ENCODE results near the gene CCRL2. TPM values are rescaled to one million over a fixed set of nuclear protein-coding genes. Genes with fewer than 3 reads are reported as not detected.
A peak's percentile ranks its signal among the peaks of the same experiment; 100 is the strongest.
"Not testable (repeated sequence)": the region's sequence is repeated elsewhere in the genome, so short reads cannot be mapped to it uniquely, and the experiment has no call there.

The CCRL2 gene
- polyA plus RNA-seq, 3 donors = 1.1 to 1.5 (median 1.3) TPM

DNA sequence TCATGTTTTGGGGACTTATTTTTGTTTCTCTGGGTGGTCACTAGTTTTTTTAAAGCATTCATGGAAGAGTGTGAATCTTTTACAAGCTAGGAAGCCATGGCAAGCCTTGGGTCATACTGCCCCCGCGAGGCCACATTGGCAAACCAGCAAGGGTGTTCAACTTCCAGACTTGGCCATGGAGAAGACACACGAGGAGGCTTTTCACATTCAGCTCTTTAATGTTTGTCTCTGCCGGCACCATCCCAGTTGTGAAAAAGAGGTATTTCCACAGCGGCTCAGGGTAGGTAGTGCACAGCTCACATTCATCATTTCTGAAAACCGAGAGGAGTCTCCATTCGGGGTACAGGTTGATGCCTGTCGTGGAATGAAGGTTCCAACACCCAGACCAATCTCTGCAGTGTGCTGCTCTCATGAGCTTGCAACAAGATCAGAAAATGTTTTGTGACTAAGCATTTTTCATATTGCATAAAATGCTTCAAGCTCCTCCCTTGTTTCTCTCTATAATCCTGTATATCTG lies 28.6 kb upstream of the CCRL2 start:
- DNase-seq (ENCODE audit: low read depth in 3 of 3, low spot score in 2 of 3) = peak; percentile 12 to 32 (median 19)

DNA sequence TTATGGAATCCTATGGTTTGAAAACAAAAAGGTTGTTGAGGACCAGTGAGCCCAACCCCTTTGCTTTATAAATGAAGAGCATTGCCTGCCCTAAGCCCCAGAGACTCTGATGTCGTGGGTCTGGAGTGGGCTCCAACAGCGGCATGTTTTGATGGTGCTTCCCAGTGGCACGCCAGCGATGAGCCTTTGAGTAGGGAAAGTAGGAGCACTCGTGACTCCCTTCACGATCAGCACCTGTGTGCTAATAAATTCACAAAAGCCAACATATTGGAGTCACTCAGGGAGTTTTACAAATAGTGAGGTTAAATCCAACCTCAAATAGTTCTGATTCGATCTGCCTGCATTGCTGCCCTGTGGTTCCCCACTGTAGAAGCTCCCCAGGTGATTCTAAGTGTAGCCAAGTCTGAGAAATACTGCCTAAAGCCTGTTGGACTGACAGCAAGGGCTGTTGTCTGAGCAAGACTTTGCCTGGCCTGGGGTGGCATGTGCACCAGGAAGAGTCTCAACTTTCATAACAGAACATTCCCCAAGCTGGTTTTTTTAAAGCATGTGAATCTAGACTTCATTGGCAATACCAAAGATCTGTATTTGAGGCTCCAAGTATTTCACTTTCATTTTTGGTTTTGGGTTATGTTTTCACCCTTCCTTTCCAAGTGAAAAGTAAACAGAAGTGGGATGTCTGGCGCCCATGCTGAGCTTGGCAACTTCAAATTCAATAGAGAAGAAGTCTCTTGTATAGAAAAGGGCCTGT lies 26.4 kb upstream of the CCRL2 start:
- no peak for DNase-seq (ENCODE audit: low read depth in 3 of 3, low spot score in 2 of 3)

DNA sequence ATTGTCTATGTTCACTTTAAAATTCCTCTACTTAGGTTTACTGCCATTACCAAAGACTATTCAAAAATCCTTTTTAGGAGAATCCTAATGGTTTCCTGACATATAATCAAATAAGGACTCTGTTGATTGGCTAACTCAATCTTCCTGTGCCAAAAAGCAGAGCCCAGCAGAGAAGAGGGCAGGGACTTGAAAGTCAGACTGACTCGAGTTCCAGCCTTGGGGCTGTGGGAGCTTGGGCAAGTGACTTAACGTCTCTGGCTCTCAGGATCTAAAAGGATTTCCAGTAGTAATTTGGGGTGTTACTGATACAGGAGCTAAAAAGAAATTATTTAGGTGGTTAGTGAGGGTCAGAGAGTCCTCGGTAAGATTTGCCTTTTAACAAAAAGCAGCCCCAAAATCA lies 25.4 kb upstream of the CCRL2 start:
- DNase-seq (ENCODE audit: low read depth in 3 of 3, low spot score in 2 of 3) = no peak

- no peak for DNase-seq (ENCODE audit: low read depth in 3 of 3, low spot score in 2 of 3)
Measured at GRCh38 chr3:46383211-46383950, 23.7 kb upstream of the CCRL2 start.

GRCh38 chr3:46383951-46384330 lies 23.1 kb upstream of the CCRL2 start:
- DNase-seq (ENCODE audit: low read depth in 3 of 3, low spot score in 2 of 3) = no peak

GRCh38 chr3:46386205-46386604 lies 20.9 kb upstream of the CCRL2 start:
- no peak for DNase-seq (ENCODE audit: low read depth in 3 of 3, low spot score in 2 of 3)

- not testable (repeated sequence) for DNase-seq (ENCODE audit: low read depth in 3 of 3, low spot score in 2 of 3)
Measured at GRCh38 chr3:46388847-46389246, 18.2 kb upstream of the CCRL2 start.

- no peak for DNase-seq (ENCODE audit: low read depth in 3 of 3, low spot score in 2 of 3)
Measured at GRCh38 chr3:46389306-46389705, 17.8 kb upstream of the CCRL2 start.

DNA sequence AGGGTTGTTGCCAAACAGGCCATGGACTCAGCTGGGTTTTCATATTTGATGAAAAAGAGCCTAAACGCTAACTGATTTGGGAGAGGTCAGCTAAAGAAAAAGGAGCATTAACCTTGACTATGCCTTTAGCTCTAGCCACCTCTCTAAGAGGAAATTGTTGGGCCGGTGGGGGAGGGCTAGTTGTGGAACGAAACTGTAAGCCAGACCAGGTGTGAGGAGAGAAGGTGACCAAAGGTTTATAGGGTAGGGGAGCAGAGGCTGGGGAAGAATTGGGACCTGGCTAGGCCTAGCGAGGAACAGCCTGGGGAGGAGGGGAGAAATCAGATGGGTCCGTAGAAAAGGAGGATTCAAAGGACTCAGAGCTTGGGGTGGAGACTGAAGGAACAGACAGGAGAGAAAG lies 15.5 kb upstream of the CCRL2 start:
- DNase-seq (ENCODE audit: low read depth in 3 of 3, low spot score in 2 of 3) = not testable (repeated sequence)

DNA sequence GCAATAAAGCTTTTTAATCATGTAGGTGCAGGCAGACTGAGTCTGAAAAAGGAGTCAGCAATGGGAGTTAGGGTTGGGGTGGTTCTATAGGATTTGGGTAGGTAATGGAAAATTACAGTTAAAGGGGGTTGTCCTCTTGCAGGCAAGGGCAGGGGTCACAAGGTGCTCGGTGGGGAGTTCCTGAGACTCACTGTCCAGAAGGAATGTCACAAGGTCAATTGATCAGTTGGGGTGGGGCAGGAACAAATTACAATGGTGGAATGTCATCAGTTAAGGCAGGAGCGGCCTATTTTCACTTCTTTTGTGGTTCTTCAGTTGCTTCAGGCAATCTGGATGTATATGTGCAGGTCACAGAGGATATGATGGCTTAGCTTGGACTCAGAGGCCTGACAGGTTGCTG lies 14.0 kb upstream of the CCRL2 start:
- no peak for DNase-seq (ENCODE audit: low read depth in 3 of 3, low spot score in 2 of 3)

DNA sequence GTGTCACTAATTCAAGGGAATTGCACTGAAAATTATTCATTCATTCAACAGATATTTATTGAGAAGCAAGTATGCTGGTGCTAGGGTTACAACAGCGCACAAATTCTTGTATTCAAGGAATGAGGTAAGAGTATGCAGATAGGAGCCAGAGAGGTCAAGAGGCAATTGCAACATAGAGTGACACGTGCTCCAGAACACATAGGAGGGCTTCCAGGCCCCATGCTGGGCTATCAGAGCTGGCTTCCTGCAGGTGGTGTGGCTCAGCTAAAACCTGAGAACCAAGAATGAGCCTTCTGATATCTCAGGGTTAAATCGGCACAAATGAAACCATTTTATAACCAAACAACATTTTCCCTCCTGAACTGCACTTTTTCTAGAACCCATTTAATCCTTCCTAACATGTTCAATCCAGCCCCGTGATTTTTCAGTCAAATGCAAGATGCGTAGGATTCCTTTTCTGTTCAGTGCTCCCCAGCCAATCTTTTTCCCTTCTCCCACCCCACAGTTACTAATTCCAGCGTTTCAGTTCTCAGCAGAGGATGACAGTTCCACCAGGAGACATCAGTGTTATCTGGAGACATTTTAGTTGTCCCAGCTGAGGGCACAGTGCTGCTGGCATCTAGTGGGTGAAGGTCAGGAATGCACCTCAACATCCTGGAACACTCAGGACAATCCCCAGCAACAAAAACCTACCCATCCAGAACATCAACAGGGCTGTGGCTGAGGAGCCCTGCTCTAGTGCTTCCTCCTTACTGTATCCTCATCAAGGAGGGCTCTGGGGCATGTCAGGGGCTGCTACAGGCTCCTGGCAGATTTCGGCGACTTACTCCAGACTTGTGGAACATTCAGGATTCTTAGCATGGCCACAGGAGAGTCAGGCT lies 13.3 kb upstream of the CCRL2 start:
- no peak for DNase-seq (ENCODE audit: low read depth in 3 of 3, low spot score in 2 of 3)

DNA sequence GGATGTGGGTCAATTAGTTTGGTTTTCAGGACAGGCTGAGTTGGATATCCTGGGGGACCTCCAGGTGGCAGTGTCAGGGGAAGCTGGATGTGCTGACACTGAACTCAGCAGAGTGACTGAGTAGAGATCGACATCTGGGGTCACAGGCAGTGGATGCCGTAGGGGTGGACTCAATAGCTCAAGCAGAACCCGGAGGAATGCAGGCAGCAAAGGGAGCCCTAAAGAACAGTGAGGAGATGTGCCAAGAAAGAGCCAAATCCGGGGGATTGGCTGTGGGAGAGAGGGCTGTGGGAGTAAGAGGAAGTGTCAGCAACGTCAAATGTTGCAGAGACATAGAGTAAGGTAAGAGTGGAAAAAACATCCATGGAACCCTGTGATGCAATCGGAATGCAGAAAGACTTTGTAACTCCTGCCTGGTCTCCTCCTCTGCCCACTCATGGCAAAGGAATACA lies 11.8 kb upstream of the CCRL2 start:
- no peak for DNase-seq (ENCODE audit: low read depth in 3 of 3, low spot score in 2 of 3)

DNA sequence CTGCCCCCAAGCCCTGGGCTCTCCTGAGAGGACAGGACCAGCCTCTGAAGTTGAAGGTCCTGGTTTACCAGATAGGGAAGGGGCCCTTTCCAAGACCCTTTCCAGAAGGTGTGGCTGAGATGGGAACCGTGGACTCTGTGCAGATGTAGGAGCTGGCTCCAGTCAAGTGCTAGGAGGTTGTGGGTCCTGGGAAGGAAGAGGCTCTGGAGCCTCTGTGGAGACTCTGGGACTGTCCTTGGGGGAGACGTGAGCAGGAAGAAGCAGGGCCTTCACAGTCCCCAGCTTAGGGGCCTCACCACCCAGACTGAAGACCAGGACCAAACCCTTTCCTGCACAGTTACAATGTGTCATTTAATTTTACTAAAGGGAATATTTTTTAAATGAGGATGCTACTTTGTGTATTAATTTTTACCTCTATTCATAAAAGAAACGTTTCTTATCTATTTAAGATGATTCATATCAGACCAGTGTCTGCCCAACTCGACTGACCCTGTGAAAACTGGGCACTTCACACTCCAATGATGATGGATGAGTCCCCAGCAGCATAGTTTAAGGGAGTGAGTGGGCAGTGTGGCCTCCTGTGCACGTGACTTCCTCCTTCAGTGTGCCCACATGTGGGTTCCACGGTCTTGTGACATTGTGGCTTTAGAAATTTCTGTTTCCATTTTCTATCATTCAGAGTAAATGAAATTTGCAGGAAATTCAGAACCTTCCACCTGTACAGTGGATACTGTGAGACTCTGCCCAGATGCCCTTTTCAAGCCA lies 11.1 kb upstream of the CCRL2 start:
- no peak for DNase-seq (ENCODE audit: low read depth in 3 of 3, low spot score in 2 of 3)

GRCh38 chr3:46397111-46397510 lies 9.9 kb upstream of the CCRL2 start:
- no peak for DNase-seq (ENCODE audit: low read depth in 3 of 3, low spot score in 2 of 3)

DNA sequence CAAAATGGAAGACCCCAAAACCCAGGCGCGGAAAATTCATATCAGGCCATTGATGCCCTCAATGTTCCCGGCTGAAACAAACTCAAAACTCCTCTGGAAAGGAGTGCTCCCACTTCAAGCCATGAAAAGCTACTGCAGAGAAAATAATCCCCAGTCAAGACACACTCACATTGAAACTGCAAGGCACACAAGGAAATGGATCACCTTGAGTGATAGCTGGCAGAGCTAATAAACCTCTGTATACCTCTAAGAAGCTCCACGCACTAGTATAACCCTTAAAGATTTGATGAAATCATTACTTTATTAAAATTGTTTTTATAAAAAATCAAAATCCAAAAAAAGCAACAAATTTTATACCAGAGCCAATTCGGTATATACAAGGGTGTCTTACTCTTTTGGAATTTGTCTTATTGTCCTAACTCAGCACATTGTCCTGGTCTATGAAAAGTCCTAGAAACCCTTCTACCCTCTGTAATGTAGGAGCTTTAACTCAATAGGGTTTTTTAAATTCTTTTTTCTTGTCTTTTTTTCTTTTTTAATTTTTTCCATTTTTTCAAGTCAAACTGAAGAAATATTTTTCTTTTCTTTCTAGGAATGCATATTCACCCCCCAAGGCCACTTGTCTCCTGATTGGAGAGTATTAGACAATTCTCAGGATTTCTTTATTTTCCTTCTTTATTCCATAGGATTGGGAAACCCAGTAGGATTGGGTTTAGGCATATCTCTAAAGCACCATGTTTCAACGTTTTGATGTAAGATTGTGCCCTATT lies 8.7 kb upstream of the CCRL2 start:
- no peak for DNase-seq (ENCODE audit: low read depth in 3 of 3, low spot score in 2 of 3)

DNA sequence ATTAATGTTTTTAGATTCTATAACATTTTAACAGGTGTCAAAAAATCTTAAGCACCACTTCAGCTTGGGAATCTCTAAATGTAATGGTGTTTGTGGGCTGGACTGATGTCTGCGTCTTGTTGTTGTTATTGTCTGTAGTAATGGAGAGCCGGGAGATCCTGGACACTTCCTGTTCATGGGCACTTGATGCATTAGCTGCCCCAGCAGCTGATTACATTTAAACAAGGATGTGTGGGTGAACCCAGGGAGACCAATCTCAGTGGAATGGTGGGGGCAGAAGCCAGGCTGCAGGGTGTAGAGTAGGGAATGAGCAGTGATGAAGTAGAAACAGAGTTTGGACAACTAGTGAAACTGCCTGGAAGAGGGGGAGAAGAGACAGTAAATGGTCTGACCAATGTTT lies 8.0 kb upstream of the CCRL2 start:
- DNase-seq (ENCODE audit: low read depth in 3 of 3, low spot score in 2 of 3) = no peak

DNA sequence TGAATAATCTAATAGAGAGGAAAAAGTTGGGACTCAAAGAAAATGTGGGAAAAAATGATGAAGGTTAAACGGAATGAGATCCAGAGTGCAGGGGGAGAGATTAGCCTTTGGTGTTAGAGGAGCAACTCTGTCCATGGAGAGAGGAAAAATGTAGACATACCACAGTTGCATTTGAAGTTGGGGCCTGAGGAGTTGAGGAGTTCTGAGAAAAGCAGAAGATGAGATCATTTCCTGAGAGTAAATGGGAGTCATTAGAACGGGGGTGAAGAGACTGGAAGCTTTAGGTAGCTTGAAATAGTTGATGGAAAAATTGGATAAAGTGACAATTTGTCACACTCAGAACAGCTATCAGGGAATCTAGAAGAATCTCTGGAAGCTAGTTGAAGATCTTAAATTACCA lies 7.5 kb upstream of the CCRL2 start:
- DNase-seq (ENCODE audit: low read depth in 3 of 3, low spot score in 2 of 3) = no peak

GRCh38 chr3:46400000-46400734 lies 6.9 kb upstream of the CCRL2 start:
- DNase-seq (ENCODE audit: low read depth in 3 of 3, low spot score in 2 of 3) = no peak

DNA sequence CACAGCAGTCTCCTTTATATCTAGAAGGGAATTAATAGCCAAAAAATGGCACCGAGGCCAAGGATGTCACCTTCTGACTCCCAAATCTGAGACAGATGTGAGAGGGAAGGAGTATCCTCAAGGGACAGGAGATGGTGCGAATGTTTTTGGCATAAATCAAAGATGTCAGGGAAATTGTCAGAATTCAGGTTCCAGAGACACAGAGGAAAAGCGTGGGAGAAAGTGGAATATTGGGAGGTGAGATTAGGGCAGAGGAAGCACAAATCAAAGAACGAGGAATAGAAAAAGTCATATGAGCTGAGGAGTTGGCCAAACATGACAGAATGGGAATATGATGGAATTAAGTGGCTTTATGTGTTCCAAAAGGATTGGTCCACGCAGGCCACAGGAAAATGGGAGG lies 6.2 kb upstream of the CCRL2 start:
- DNase-seq (ENCODE audit: low read depth in 3 of 3, low spot score in 2 of 3) = no peak

All from right renal cortex interstitium (tissue), 3 donors.